Limb (tissue), 2 donors: ENCODE results near the gene CLDN22.

ENCODE experiments used
- DNase-seq, 2 donors: peaks; one replicate each; pipeline ENCODE4 v3.0.0-alpha.2; 2016; ENCODE audit errors: extremely low spot score in 2 of 2

The CLDN22 gene

DNA sequence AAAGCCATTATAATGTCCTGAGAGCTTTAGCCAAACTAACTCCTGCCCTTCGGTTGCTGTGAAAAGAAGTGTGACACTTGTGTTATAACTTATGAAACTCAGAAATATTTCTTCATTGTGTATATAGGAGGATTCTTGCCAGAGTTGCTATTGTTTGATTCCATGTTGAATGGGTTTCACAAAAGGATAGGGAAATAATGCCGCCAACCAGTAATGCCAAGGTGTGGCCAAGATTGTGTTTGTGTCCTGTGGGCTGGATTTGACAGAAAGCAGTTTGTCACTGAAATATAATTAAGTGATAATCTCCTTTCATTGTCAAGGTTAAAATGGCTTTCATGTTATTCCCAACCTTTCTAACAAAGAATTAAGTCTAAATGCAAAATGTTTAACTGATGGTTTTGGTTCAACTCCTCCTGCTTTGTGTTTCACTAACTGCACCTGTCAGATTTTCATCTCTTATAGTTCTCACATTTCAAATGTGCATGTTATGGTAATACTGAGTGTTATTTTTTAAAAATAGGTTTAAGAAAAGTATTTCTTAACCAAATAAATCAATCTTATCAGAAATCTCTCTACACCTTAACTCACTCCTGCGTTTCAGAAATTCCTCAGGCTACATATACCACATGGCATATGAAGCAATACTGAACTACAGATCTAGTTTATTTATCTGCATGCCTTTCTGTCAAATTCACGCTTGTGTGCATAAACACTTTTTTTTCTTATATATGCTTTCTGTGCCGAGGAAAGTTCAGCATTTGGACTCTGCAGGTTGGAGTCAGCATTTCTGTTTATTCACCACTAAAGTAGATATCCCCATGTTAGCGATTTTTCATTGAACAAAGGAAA is at the start of gene CLDN22:
Gene CLDN22, minus strand, starts transcription at position 66 of the 849 bp plus-strand sequence. Its CDS starts 58 bp downstream, at position 8.
- no peak for DNase-seq

DNA sequence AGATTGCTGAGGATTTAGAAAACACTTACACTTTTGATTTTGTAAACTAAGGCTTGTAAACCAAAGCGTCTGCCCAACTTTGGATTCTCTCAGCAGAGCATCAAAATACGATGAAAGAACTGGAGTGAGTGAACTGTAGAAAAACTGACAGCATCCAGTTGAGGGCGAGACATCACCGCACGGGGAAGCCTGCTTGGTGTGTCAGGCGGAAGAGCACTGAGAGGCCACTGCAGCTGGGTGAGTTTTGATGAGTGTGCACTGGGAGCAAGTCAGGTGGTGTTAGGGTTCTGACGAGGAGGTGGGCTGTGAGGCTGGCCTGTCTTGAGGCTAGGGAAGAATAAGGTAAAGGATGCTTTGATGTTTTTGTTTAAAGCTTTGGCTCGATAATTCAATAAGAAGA is 49.0 kb upstream of the CLDN22 start:
- no peak for DNase-seq

- no peak for DNase-seq
These were observed 46.2 kb upstream of the CLDN22 start for GRCh38 chr4:183366206-183366835.

DNA sequence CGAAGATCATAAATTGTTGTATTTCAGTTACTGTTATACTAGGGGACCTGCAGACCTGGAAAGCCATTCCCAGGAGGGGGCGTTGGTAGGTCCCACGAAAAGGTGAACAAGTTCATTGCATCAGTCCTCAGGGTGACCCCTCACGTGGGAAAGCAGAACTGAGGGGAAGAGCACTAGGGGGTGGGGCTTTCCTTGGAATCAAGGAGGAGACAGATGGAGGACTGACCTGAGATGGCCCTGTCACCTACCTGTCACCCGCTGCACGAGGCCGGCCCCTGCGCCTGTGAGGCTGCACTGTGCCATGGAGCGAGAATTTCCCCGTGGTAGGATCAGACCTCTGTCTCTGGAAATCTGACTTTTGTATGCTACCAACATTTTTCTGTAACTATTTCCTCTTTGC is 43.9 kb upstream of the CLDN22 start:
- DNase-seq = no peak

DNA sequence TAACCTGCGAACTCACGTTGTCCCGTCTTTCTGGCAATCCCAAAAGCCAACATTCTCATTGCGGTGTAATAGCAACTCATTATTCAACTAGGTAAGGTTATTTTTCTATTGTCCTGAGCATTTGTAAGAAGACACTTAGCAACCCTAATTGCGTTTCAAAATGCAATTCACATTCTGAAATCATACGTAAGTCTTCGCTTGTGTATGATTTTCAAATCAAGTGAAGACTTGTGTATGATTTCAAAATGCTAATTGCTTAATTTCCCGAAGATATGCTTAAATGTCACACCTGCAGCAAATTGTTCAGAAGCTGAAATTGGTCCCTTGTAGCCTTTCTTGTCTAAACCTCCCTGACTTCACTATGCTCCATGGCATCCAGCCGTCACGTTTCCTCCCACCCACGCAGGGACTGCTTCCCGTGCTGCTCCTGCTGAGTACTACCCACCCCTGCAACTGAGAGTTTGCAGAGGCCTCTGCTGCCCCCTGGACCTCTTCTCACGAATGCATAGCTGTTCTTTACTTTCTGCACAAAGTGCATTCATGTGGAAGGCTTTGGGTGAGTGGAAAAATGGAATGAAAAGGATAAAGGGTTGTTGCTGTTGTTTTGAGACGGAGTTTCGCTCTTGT is 43.0 kb upstream of the CLDN22 start:
- DNase-seq = no peak

DNA sequence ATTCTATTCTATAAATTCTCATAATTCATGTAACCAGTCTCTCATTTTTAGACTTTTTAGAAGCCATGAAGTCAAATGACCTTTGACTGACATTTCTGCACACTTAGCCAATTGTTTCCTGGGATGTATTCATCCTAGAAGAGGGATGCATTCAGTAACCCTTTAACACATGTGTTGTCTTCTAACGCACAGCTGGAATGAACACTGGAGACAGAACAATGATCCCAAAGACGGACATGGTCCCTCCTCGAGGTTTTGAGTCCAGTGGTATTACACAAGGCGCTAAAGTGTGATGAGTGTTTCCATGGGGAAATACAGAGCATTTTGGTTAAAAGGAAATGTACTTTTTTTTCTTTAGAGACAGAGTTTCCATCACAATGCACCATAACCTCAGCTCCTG is 42.0 kb upstream of the CLDN22 start:
- no peak for DNase-seq

DNA sequence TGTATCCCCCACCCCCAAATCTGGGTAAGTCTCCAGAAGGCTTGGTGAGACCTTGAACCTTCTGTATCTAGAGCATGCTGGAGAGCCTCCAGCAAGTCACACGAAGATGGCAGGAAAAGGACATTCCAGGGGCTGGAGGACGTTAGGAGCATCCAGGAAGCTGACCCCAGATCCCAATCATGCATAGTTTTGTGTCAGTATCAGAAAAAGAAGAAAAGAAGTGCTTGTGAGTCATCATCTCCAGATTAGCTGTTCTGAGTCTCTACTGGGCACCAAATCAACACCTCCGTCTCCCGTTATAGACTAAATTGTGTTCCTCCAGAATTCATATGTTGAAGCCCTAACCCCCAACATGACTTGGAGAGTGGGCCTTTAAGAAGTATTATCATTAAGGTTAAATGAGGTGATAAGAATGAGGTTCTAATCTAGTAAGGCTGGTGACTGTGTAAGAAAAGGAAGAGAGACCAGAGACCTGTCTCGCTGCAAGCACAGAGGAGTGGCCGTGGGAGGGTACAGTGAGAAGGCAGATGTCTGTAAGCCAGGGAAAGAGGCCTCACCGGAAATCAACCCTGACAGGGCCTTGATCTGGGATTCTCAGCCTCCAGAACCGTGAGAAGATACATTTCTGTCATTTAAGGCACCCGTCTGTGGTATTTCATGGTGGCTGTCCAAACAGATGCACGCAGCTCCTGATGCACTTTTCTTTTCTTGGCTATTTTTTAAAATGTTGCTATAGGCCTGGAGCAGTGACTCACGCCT is 40.3 kb upstream of the CLDN22 start:
- no peak for DNase-seq

GRCh38 chr4:183358215-183358755 is 38.2 kb upstream of the CLDN22 start:
- no peak for DNase-seq

DNA sequence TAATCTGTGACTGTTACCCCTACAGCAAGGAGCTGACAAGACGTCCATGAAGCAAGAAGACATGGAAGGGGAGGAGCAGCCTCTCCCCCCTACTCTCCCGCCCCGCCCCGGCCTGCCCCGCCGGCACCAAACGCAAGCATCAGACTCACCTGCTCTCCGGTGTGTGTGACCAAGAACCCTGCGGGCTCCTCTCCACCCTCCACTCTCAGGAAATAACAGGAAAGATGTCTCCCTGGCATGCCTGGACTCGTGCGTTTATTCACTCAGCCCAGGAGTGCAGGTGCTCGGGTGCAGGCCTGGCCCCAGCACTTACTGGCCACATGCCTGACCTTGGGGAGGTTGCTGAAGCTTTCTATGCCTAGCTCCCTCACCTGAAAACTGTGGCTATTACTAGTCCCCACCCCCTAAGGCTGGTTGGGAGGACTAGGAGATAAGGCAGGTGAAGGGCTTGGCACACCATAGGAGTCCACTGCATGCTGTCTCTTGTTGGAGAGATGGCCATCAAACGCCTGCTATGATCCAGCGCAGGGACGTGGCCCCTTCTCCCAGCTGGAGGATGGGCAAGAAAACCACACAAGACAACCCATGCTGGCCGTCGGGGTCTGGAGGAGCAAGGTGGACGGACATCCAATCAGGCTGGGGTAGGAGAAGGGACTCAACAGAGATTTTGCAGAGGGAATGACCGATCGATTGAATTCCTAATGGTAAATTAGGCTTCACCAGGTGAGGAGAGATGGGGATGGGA is 37.0 kb upstream of the CLDN22 start:
- DNase-seq = peak in 1 of 2 donors; percentile 6

- no peak for DNase-seq
These were observed 36.2 kb upstream of the CLDN22 start for GRCh38 chr4:183356173-183356830.

DNA sequence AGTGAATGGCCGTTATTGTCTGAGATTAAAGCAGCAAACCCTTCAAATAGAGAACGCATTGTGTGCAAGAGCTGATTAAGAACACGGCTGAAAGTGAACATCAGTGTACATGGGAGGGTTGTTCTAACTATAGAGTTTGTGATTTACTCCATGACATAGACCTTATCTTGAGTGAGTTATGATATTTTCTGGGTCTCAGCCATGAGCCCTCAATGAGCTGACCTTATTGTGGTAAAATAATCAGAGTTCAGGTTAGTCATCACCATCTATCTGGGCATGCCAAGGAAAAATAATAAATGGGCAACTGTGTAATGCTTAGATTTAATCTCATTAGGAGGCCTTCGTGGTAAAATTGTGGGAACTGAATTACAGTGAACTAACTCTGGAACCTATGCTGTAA is 35.3 kb upstream of the CLDN22 start:
- DNase-seq = no peak

DNA sequence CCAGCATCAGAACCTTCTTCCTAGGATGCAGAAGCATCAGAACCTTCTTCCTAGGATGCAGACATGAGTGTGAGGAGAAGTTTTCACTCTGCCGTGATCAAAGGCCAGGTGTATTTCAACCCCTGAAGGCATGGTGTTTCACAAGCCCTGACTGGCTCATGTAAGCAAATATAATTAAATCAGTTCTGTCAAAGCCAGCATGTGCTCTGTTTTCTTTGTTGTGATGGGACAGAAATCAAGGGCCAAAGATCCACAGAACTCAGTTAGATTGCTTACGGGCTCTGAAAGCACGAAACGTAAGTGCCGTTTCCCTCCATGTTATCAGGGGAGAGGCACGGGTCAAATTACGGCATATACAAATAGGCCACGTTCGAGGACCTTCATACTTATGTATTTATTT is 34.1 kb upstream of the CLDN22 start:
- DNase-seq = no peak

- DNase-seq = no peak
These were observed 33.5 kb upstream of the CLDN22 start for GRCh38 chr4:183353557-183353956.

- peak in 1 of 2 donors; percentile 6 for DNase-seq
These were observed 32.5 kb upstream of the CLDN22 start for GRCh38 chr4:183352546-183352945.

DNA sequence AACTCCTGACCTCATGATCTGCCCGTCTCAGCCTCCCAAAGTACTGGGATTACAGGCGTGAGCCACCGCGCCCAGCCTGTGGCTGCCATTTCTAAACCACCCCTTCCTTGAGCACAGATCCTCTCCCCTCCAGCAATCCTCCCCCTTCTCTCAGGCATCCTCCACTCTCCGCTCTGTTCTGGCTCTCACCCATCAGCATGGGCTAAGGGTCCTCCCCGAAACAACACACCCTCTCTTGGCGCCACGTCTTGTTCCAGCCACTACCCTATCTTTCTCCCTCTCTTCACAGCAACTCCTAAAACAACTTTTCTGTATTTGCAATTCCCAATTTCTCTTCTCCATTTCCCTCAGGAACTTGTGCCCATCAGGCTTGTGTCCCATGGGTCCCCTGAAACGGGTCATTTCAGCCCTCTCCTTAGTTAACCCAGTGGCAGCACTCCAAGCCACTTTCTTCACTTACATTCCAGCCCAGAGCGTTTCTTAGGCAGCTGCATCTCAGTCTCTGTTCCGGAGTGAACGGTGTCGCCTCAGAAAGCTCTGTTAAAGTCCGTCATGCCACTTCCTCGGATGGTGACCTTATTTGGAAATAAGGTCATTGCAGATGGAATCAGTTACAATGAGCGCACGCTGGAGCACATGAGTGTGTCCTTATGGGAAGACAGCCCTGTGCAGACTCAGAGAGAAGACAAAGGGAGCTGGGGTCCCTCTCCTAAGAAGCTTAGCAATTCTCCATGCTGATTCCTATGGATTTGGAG is 30.4 kb upstream of the CLDN22 start:
- DNase-seq = peak in 1 of 2 donors; percentile 9

- peak in 1 of 2 donors; percentile 22 for DNase-seq
These were observed 29.6 kb upstream of the CLDN22 start for GRCh38 chr4:183349673-183350072.

- DNase-seq = no peak
These were observed 28.9 kb upstream of the CLDN22 start for GRCh38 chr4:183348706-183349659.

- DNase-seq = no peak
These were observed 28.1 kb upstream of the CLDN22 start for GRCh38 chr4:183348136-183348535.
